SK-N-SH treated with all-trans-retinoic acid at 6 μM for 48 hours (cell line): ENCODE data around the gene DHRS3.

Source experiments
- BACH2 ChIP-seq: fragments of 250-450 bp; sonication (Bioruptor Pico); IDR thresholded peaks from 2 replicates; pipeline ENCODE4 v1.9.0; 2021; ENCODE audit warnings: mild to moderate bottlenecking, borderline replicate concordance
- ESRRG ChIP-seq: fragments of 250-450 bp; sonication (Bioruptor Pico); IDR thresholded peaks from 2 replicates; pipeline ENCODE4 v1.6.1; 2021; ENCODE audit warnings: mild to moderate bottlenecking
- GLIS3 ChIP-seq: fragments of 250-450 bp; sonication (Bioruptor Pico); IDR thresholded peaks from 2 replicates; pipeline ENCODE4 v1.5.0; 2020; ENCODE audit warnings: mild to moderate bottlenecking, moderate library complexity
- TOX ChIP-seq: fragments of 250-450 bp; sonication (Bioruptor Pico); IDR thresholded peaks from 2 replicates; pipeline ENCODE4 v1.8.0; 2021; ENCODE audit warnings: mild to moderate bottlenecking, moderate library complexity, borderline replicate concordance
- ZFP3 ChIP-seq: fragments of 250-450 bp; sonication (Bioruptor Pico); IDR thresholded peaks from 2 replicates; pipeline ENCODE4 v1.5.0; 2020; ENCODE audit warnings: mild to moderate bottlenecking, moderate library complexity
- TF ChIP-seq, protein P1 (sequence below): fragments of 250-450 bp; sonication (Bioruptor Pico); IDR thresholded peaks from 2 replicates; pipeline ENCODE4 v1.8.0; 2021; ENCODE audit warnings: low read depth, mild to moderate bottlenecking, moderate library complexity, borderline replicate concordance
- TF ChIP-seq, protein P2 (sequence below): fragments of 250-450 bp; sonication (Bioruptor Pico); IDR thresholded peaks from 2 replicates; pipeline ENCODE4 v1.5.1; 2020; ENCODE audit warnings: low read depth, mild to moderate bottlenecking, moderate library complexity

DNA sequence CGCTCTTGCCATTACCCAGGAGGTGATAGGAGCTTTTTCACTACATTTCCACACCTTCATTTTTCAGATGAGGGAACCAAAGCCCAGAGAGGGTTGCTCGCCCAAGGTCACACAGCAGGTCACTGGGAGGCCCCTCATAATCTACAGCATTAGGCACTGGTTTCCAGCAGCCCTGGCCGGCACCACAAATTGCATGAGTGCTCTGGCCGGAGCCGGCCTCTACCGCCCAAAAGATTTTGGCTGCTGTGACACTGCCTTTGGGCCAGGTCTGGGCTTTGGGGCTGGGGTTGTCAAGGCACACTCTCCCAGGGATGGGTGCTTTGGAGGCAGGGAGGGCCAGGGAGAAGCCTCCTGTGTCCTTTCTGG is 15.4 kb downstream of the DHRS3 start:
- TF ChIP-seq TOX (CRISPR knock-in tag) (no peak), BACH2 (CRISPR knock-in tag) (no peak), GLIS3 (CRISPR knock-in tag) (no peak), ESRRG (CRISPR knock-in tag) (no peak), ZFP3 (CRISPR knock-in tag) (no peak)
- TF ChIP-seq, protein P1, sequence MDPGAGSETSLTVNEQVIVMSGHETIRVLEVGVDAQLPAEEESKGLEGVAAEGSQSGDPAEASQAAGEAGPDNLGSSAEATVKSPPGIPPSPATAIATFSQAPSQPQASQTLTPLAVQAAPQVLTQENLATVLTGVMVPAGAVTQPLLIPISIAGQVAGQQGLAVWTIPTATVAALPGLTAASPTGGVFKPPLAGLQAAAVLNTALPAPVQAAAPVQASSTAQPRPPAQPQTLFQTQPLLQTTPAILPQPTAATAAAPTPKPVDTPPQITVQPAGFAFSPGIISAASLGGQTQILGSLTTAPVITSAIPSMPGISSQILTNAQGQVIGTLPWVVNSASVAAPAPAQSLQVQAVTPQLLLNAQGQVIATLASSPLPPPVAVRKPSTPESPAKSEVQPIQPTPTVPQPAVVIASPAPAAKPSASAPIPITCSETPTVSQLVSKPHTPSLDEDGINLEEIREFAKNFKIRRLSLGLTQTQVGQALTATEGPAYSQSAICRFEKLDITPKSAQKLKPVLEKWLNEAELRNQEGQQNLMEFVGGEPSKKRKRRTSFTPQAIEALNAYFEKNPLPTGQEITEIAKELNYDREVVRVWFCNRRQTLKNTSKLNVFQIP (CRISPR knock-in tag) = no peak
- TF ChIP-seq, protein P2, sequence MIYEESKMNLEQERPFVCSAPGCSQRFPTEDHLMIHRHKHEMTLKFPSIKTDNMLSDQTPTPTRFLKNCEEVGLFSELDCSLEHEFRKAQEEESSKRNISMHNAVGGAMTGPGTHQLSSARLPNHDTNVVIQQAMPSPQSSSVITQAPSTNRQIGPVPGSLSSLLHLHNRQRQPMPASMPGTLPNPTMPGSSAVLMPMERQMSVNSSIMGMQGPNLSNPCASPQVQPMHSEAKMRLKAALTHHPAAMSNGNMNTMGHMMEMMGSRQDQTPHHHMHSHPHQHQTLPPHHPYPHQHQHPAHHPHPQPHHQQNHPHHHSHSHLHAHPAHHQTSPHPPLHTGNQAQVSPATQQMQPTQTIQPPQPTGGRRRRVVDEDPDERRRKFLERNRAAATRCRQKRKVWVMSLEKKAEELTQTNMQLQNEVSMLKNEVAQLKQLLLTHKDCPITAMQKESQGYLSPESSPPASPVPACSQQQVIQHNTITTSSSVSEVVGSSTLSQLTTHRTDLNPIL = no peak
